IMR-90 (cell line): Measurements from ENCODE around the gene NUP42. TPM values are rescaled to one million over a fixed set of nuclear protein-coding genes. Genes with fewer than 3 reads are reported as not detected.
A peak's percentile ranks its signal among the peaks of the same experiment; 100 is the strongest.

Experiments used
- ATAC-seq: fragments of 200-7000 bp; cut with Tn5 transposase; 2 replicates; pipeline ENCODE4 v1.9.1; 2020; ENCODE audit warnings: low read depth, mild to moderate bottlenecking, moderate library complexity
- BruUV-seq: library from RNA; stranded (reverse); fragments of 400-500 nt; replicated peaks from 2 replicates; lab custom pipeline; 2021; lab: Mats Ljungman, UMichigan
- CTCF ChIA-PET: fragments of 300-600 bp; formaldehyde crosslinking; extraction: SDS; loops from one replicate; lab custom pipeline; 2021; ENCODE audit warnings: antibody characterized with exemption; lab: Yijun Ruan, JAX
- POLR2A ChIA-PET: fragments of 300-600 bp; sonication (Branson Sonifier 250); formaldehyde crosslinking; loops from one replicate; lab custom pipeline; 2022; ENCODE audit warnings: antibody characterized with exemption; ENCODE audit not compliant: unreplicated experiment; lab: Charles Lee
- DNase-seq: peaks from one replicate; pipeline ENCODE4 v3.0.0; 2013
- H2AFZ ChIP-seq: replicated peaks from 2 replicates; pipeline ENCODE3; 2013; ENCODE audit warnings: low read length, mild to moderate bottlenecking; ENCODE audit not compliant: poor library complexity
- H2AK5ac ChIP-seq: 2 replicates; pipeline ENCODE4 v1.6.1; 2013; ENCODE audit warnings: low read depth, low read length, inconsistent platforms
- H2AK9ac ChIP-seq: replicated peaks from 2 replicates; pipeline ENCODE3; 2013; ENCODE audit warnings: mild to moderate bottlenecking, low read depth, low read length, moderate library complexity; ENCODE audit not compliant: poor library complexity
- H2BK120ac ChIP-seq: 2 replicates; pipeline ENCODE4 v1.6.1; 2013; ENCODE audit warnings: low read depth, low read length, inconsistent platforms
- H2BK15ac ChIP-seq: 3 replicates; pipeline ENCODE4 v1.6.1; 2013; ENCODE audit warnings: low read depth, low read length, inconsistent platforms
- H2BK20ac ChIP-seq: 2 replicates; pipeline ENCODE4 v1.6.1; 2013; ENCODE audit warnings: low read depth, mild to moderate bottlenecking, inconsistent platforms, low read length, moderate library complexity
- H2BK5ac ChIP-seq: 2 replicates; pipeline ENCODE4 v1.6.1; 2013; ENCODE audit warnings: mild to moderate bottlenecking, low read depth, low read length, inconsistent platforms; ENCODE audit not compliant: poor library complexity, severe bottlenecking
- H3K14ac ChIP-seq: replicated peaks from 2 replicates; pipeline ENCODE4 v1.6.1; 2013; ENCODE audit warnings: low read depth, low read length, inconsistent platforms
- H3K18ac ChIP-seq: 2 replicates; pipeline ENCODE4 v1.6.1; 2013; ENCODE audit warnings: low read depth, low read length, control low read depth
- H3K23ac ChIP-seq: 2 replicates; pipeline ENCODE4 v1.6.1; 2013; ENCODE audit warnings: low read depth, low read length, inconsistent platforms
- H3K27ac ChIP-seq: 2 replicates; pipeline ENCODE4 v1.5.1; 2013; ENCODE audit warnings: mild to moderate bottlenecking, control low read depth, low read length; ENCODE audit not compliant: insufficient read depth
- H3K27me3 ChIP-seq: 2 replicates; pipeline ENCODE4 v1.6.1; 2013; ENCODE audit warnings: low read length; ENCODE audit not compliant: control insufficient read depth, insufficient read depth
- H3K36me3 ChIP-seq: 2 replicates; pipeline ENCODE4 v1.6.1; 2013; ENCODE audit warnings: low read length, mixed read lengths; ENCODE audit not compliant: control insufficient read depth, insufficient read depth
- H3K4ac ChIP-seq: 2 replicates; pipeline ENCODE4 v1.6.1; 2013; ENCODE audit warnings: low read depth, low read length, inconsistent platforms
- H3K4me1 ChIP-seq: 2 replicates; pipeline ENCODE4 v1.6.1; 2013; ENCODE audit warnings: low read length, mixed read lengths; ENCODE audit not compliant: control insufficient read depth, insufficient read depth
- H3K4me2 ChIP-seq: 2 replicates; pipeline ENCODE4 v1.6.1; 2013; ENCODE audit warnings: low read depth, mild to moderate bottlenecking, control low read depth, low read length, moderate library complexity
- H3K4me3 ChIP-seq: 2 replicates; pipeline ENCODE4 v1.5.1; 2013; ENCODE audit warnings: low read depth, mild to moderate bottlenecking, control low read depth, low read length, moderate library complexity; ENCODE audit not compliant: insufficient read depth
- H3K56ac ChIP-seq: 2 replicates; pipeline ENCODE4 v1.6.1; 2013; ENCODE audit warnings: low read length, inconsistent platforms; ENCODE audit not compliant: insufficient read depth; ENCODE audit errors: extremely low read depth
- H3K79me1 ChIP-seq, 2 experiments: 2 replicates each; pipeline ENCODE4 v1.6.1; 2013; ENCODE audit warnings: low read length in 2 of 2, inconsistent platforms in 1 of 2, low read depth in 1 of 2
- H3K9ac ChIP-seq: 2 replicates; pipeline ENCODE4 v1.6.1; 2013; ENCODE audit warnings: low read depth, low read length, control low read depth
- H3K9me1 ChIP-seq: 2 replicates; pipeline ENCODE4 v1.6.1; 2013; ENCODE audit warnings: low read length, inconsistent platforms; ENCODE audit not compliant: insufficient read depth
- H3K9me3 ChIP-seq: 2 replicates; pipeline ENCODE4 v1.6.1; 2013; ENCODE audit warnings: low read length; ENCODE audit not compliant: control insufficient read depth, insufficient read depth
- H4K20me1 ChIP-seq: 2 replicates; pipeline ENCODE4 v1.6.1; 2013; ENCODE audit warnings: low read length, inconsistent platforms; ENCODE audit not compliant: insufficient read depth
- H4K5ac ChIP-seq: 2 replicates; pipeline ENCODE4 v1.6.1; 2013; ENCODE audit warnings: mild to moderate bottlenecking, low read depth, low read length, control low read depth
- H4K8ac ChIP-seq, 2 experiments: 2 replicates each; pipeline ENCODE4 v1.6.1; 2013; ENCODE audit warnings: low read depth in 2 of 2, low read length in 2 of 2, control low read depth in 1 of 2, inconsistent platforms in 1 of 2
- H4K91ac ChIP-seq: 2 replicates; pipeline ENCODE4 v1.6.1; 2013; ENCODE audit warnings: low read depth, low read length, inconsistent platforms; ENCODE audit not compliant: insufficient read depth
- BHLHE40 ChIP-seq: fragments of 150-350 bp; IDR thresholded peaks from 2 replicates; pipeline ENCODE4 v1.6.1; 2016; ENCODE audit warnings: mild to moderate bottlenecking, low read depth, low read length
- CEBPB ChIP-seq: IDR thresholded peaks from 2 replicates; pipeline ENCODE4 v1.6.1; 2012; ENCODE audit warnings: low read depth, low read length, improper control_type of control experiment
- CHD1 ChIP-seq: IDR thresholded peaks from 2 replicates; pipeline ENCODE4 v1.6.1; 2012; ENCODE audit warnings: low read depth, low read length, improper control_type of control experiment
- ELK1 ChIP-seq: fragments of 150-350 bp; IDR thresholded peaks from 2 replicates; pipeline ENCODE4 v1.6.1; 2016; ENCODE audit warnings: low read depth, mild to moderate bottlenecking, low read length, moderate library complexity, borderline replicate concordance
- FOS ChIP-seq: fragments of 150-350 bp; IDR thresholded peaks from 2 replicates; pipeline ENCODE4 v1.6.1; 2016; ENCODE audit warnings: low read depth, low read length
- MAFK ChIP-seq: IDR thresholded peaks from 2 replicates; pipeline ENCODE4 v1.6.1; 2012; ENCODE audit warnings: low read depth, low read length, improper control_type of control experiment
- MAZ ChIP-seq: IDR thresholded peaks from 2 replicates; pipeline ENCODE4 v1.6.1; 2012; ENCODE audit warnings: low read depth, mild to moderate bottlenecking, low read length, improper control_type of control experiment, moderate library complexity, borderline replicate concordance
- MXI1 ChIP-seq: IDR thresholded peaks from 2 replicates; pipeline ENCODE4 v1.6.1; 2012; ENCODE audit warnings: low read depth, mild to moderate bottlenecking, low read length, moderate library complexity, borderline replicate concordance
- NFE2L2 ChIP-seq: fragments of 150-350 bp; IDR thresholded peaks from 2 replicates; pipeline ENCODE4 v1.6.1; 2016; ENCODE audit warnings: low read depth, mild to moderate bottlenecking, low read length
- POLR2A ChIP-seq: IDR thresholded peaks from 2 replicates; pipeline ENCODE4 v1.6.1; 2012; ENCODE audit warnings: mild to moderate bottlenecking, low read depth, low read length
- RAD21 ChIP-seq: IDR thresholded peaks from 2 replicates; pipeline ENCODE4 v1.6.1; 2012; ENCODE audit warnings: low read length, improper control_type of control experiment
- RCOR1 ChIP-seq: IDR thresholded peaks from 2 replicates; pipeline ENCODE4 v1.6.1; 2012; ENCODE audit warnings: mild to moderate bottlenecking, low read length, improper control_type of control experiment; ENCODE audit not compliant: insufficient replicate concordance
- SMC3 ChIP-seq: fragments of 150-350 bp; IDR thresholded peaks from 2 replicates; pipeline ENCODE4 v1.6.1; 2016; ENCODE audit warnings: low read depth, mild to moderate bottlenecking, antibody characterized with exemption, low read length, moderate library complexity
- WGBS, 2 experiments: methylation state at CpG; one replicate each; pipeline versions ENCODE4 v1.1.5 to v1.1.7; 2013; ENCODE audit warnings: missing lambda C conversion rate in 2 of 2; ENCODE audit not compliant: insufficient read length in 1 of 2; ENCODE audit errors: extremely low coverage in 2 of 2; 5-methylcytosine and 5-hydroxymethylcytosine counted together
- dilution Hi-C: fragments of 300-500 bp; cut with HindIII; formaldehyde crosslinking; loops from one replicate; pipeline ENCODE4 v1.14.3; 2018; ENCODE audit warnings: low sequenced_read_pairs; ENCODE audit not compliant: unreplicated experiment
- in situ Hi-C: fragments of 300-500 bp; cut with MboI; formaldehyde crosslinking; loops from 3 replicates; pipeline ENCODE4 v1.14.3; 2019; ENCODE audit warnings: low sequenced_read_pairs, inconsistent platforms, mixed read lengths
- intact Hi-C: fragments of 100-400 bp; cut with micrococcal nuclease; formaldehyde crosslinking; loops from 2 replicates; pipeline ENCODE4 v1.10.0; 2022
- polyA plus RNA-seq, 3 experiments: library from polyadenylated mRNA; depleted of rRNA; stranded (reverse); fragments of >200 nt; gene quantifications; 2 replicates each; pipeline ENCODE4 v1.2.3, GENCODE V29; 2012; ENCODE audit warnings: low replicate concordance in 1 of 3
- total RNA-seq: library from RNA; depleted of rRNA; stranded (reverse); fragments of >200 nt; gene quantifications from 2 replicates; pipeline ENCODE4 v1.2.3, GENCODE V29; 2012
- TF ChIP-seq, protein P1 (sequence below): conservative IDR thresholded peaks from 2 replicates; pipeline ENCODE4 v1.5.1; 2012; ENCODE audit warnings: mild to moderate bottlenecking, low read depth, low read length, improper control_type of control experiment
- TF ChIP-seq, protein P2 (sequence below): fragments of 150-350 bp; IDR thresholded peaks from 2 replicates; pipeline ENCODE4 v1.6.1; 2017; ENCODE audit warnings: mild to moderate bottlenecking, antibody characterized with exemption, low read length, low read depth

NUP42 gene
- total and polyA plus RNA-seq, 2 of the 4 experiments (the other 2 are of a cell fraction), result 17.3 to 22.6 TPM

DNA sequence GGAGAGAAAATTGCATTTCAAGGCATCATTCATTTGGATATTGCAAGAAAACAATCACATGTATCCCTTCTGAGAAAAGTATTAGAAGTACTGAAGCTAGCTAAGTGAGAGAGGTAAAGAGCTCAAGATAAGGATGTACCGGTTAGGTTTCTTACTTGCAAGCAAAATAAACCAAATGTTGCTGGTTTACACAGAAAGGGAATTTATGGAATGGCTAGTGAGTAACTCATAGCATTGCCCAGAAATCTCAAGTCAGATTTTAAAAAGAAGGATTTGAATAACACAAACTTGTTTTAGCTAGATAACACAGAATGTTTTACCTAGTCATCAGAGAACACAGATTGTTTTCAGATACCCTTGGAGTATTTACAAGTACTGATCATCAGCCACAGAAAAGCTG lies 45.6 kb upstream of the NUP42 start:
- peak; percentile 96 for ATAC-seq
- Histone ChIP-seq H3K36me3 (peaks cover 1% of the 10 kb centered on the region), H3K79me1 (no peaks in the 10 kb centered on the region), H2BK120ac (no peak overlapping the region), H2AK5ac (no peak overlapping the region), H4K8ac (no peak overlapping the region), H2BK15ac (no peak overlapping the region), H4K5ac (no peak overlapping the region), H3K27ac (no peak overlapping the region), H3K9me3 (no peaks in the 10 kb centered on the region), H3K18ac (no peak overlapping the region), H3K27me3 (no peaks in the 10 kb centered on the region), H3K4me3 (no peak overlapping the region), H2BK5ac (peak overlapping the region; percentile 71), H3K14ac (0 out of 2 replicates have a peak overlapping the region, but pooled peaks have one; percentile 35), H3K9me1 (no peaks in the 10 kb centered on the region), H3K9ac (no peak overlapping the region), H2AFZ (no peak overlapping the region), H3K4me1 (peaks cover 3% of the 10 kb centered on the region), H4K20me1 (no peaks in the 10 kb centered on the region), H3K56ac (no peak overlapping the region), H3K4me2 (peak overlapping the region; percentile 44), H4K91ac (no peak overlapping the region), H3K4ac (no peak overlapping the region), H3K23ac (no peak overlapping the region), H2BK20ac (no peak overlapping the region), H2AK9ac (no peak overlapping the region)
- peak; percentile 72 for DNase-seq
- in situ Hi-C loops, result no loop called here
- 17% methylated on average over 1 of the region's 1 CpG; no CpG with 5 or more reads in 1 of the 2 experiments for WGBS, 2 experiments
- intact Hi-C loops, result no loop called here
- POLR2A ChIA-PET, result no interaction called here
- dilution Hi-C loops, result no loop called here
- TF ChIP-seq RCOR1, result no peak
- TF ChIP-seq MAFK, result no peak
- TF ChIP-seq, protein P1, sequence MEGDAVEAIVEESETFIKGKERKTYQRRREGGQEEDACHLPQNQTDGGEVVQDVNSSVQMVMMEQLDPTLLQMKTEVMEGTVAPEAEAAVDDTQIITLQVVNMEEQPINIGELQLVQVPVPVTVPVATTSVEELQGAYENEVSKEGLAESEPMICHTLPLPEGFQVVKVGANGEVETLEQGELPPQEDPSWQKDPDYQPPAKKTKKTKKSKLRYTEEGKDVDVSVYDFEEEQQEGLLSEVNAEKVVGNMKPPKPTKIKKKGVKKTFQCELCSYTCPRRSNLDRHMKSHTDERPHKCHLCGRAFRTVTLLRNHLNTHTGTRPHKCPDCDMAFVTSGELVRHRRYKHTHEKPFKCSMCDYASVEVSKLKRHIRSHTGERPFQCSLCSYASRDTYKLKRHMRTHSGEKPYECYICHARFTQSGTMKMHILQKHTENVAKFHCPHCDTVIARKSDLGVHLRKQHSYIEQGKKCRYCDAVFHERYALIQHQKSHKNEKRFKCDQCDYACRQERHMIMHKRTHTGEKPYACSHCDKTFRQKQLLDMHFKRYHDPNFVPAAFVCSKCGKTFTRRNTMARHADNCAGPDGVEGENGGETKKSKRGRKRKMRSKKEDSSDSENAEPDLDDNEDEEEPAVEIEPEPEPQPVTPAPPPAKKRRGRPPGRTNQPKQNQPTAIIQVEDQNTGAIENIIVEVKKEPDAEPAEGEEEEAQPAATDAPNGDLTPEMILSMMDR, result no peak
- TF ChIP-seq MXI1, result no peak
- no peak for TF ChIP-seq NFE2L2
- TF ChIP-seq SMC3, result no peak
- TF ChIP-seq FOS, result no peak
- no peak for TF ChIP-seq CEBPB
- TF ChIP-seq POLR2A, result no peak
- no peak for TF ChIP-seq BHLHE40
- TF ChIP-seq CHD1, result no peak
- no peak for TF ChIP-seq MAZ
- no peak for TF ChIP-seq ELK1
- TF ChIP-seq RAD21, result no peak
- TF ChIP-seq, protein P2, sequence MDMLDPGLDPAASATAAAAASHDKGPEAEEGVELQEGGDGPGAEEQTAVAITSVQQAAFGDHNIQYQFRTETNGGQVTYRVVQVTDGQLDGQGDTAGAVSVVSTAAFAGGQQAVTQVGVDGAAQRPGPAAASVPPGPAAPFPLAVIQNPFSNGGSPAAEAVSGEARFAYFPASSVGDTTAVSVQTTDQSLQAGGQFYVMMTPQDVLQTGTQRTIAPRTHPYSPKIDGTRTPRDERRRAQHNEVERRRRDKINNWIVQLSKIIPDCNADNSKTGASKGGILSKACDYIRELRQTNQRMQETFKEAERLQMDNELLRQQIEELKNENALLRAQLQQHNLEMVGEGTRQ, result no peak
- no TSS peak for BruUV-seq
- CTCF ChIA-PET, result interaction anchor here (1.1 to 1.2 kb wide), 2 partner anchors 11 to 50 kb away, joined by 3 read pairs; no protein-coding TSS in a partner anchor
